Prostate gland (tissue), 2 donors: ENCODE data around the gene SEC24B.

Source experiments
- POLR2A ChIP-seq: fragments of 450-650 bp; IDR thresholded peaks from one replicate; pipeline ENCODE4 v1.6.1; 2016; ENCODE audit warnings: antibody characterized with exemption, mild to moderate bottlenecking
- TF ChIP-seq, protein P1 (sequence below), 4 experiments: fragments of 200-600 bp in 2 of 4; fragments of 450-650 bp in 2 of 4; sonication (generic) in 2 of 4; IDR thresholded peaks; 1 replicate in 3 of 4; 2 replicates in 1 of 4; pipeline ENCODE4 v1.5.1; 2016 to 2019; ENCODE audit warnings: antibody characterized with exemption in 4 of 4, mild to moderate bottlenecking in 2 of 4, moderate library complexity in 2 of 4

GRCh38 chr4:109444182-109444844 lies 10.7 kb downstream of the SEC24B start:
- TF ChIP-seq, protein P1, sequence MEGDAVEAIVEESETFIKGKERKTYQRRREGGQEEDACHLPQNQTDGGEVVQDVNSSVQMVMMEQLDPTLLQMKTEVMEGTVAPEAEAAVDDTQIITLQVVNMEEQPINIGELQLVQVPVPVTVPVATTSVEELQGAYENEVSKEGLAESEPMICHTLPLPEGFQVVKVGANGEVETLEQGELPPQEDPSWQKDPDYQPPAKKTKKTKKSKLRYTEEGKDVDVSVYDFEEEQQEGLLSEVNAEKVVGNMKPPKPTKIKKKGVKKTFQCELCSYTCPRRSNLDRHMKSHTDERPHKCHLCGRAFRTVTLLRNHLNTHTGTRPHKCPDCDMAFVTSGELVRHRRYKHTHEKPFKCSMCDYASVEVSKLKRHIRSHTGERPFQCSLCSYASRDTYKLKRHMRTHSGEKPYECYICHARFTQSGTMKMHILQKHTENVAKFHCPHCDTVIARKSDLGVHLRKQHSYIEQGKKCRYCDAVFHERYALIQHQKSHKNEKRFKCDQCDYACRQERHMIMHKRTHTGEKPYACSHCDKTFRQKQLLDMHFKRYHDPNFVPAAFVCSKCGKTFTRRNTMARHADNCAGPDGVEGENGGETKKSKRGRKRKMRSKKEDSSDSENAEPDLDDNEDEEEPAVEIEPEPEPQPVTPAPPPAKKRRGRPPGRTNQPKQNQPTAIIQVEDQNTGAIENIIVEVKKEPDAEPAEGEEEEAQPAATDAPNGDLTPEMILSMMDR (IDR thresholded peaks at IDR 0.05) = no peak
- no peak for TF ChIP-seq POLR2A
